Gastroesophageal sphincter (tissue), 4 donors: ENCODE data around the gene JDP2. TPM values are rescaled to one million over a fixed set of nuclear protein-coding genes. Genes with fewer than 3 reads are reported as not detected.

Source experiments
- ATAC-seq: fragments of 150-250 bp; one replicate; pipeline ENCODE4 v1.9.1; 2016; ENCODE audit warnings: mild to moderate bottlenecking, moderate library complexity
- H3K27ac ChIP-seq, 4 donors: fragments of 200-600 bp; sonication (generic) in 3 of 4; 1 replicate in 3 of 4; 2 replicates in 1 of 4; pipeline ENCODE4 v1.5.1; 2016 to 2019
- H3K27me3 ChIP-seq: fragments of 200-600 bp; sonication (generic); one replicate; pipeline ENCODE4 v1.5.1; 2019
- H3K36me3 ChIP-seq, 2 donors: fragments of 200-600 bp; sonication (generic); one replicate each; pipeline ENCODE4 v1.5.1; 2019; ENCODE audit warnings: control low read depth in 1 of 2
- H3K4me1 ChIP-seq, 3 donors: fragments of 200-600 bp; sonication (generic); 1 replicate in 2 of 3; 2 replicates in 1 of 3; pipeline ENCODE4 v1.5.1; 2016 to 2019; ENCODE audit warnings: control low read depth in 2 of 3
- H3K4me3 ChIP-seq, 2 donors: fragments of 200-600 bp; sonication (generic); one replicate each; pipeline ENCODE4 v1.5.1; 2019; ENCODE audit warnings: mild to moderate bottlenecking in 1 of 2, moderate library complexity in 1 of 2
- H3K9me3 ChIP-seq, 3 donors: fragments of 200-600 bp; sonication (generic); one replicate each; pipeline ENCODE4 v1.5.1; 2017 to 2019; ENCODE audit warnings: control low read depth in 2 of 3
- CTCF ChIP-seq, 4 experiments: fragments of 200-600 bp in 2 of 4; fragments of 450-650 bp in 2 of 4; sonication (generic) in 1 of 4; IDR thresholded peaks; one replicate each; pipeline ENCODE4 v1.5.1; 2017 to 2019; ENCODE audit warnings: antibody characterized with exemption in 4 of 4, mild to moderate bottlenecking in 2 of 4, moderate library complexity in 2 of 4
- EP300 ChIP-seq: sonication (generic); formaldehyde crosslinking; IDR thresholded peaks from one replicate; pipeline ENCODE4 v1.6.1; 2017; ENCODE audit warnings: antibody characterized with exemption, mild to moderate bottlenecking
- POLR2A ChIP-seq, 2 donors: fragments of 450-650 bp; IDR thresholded peaks; one replicate each; pipeline ENCODE4 v1.6.1; 2017; ENCODE audit warnings: antibody characterized with exemption in 2 of 2, mild to moderate bottlenecking in 2 of 2, moderate library complexity in 1 of 2
- POLR2AphosphoS5 ChIP-seq: sonication (generic); formaldehyde crosslinking; IDR thresholded peaks from one replicate; pipeline ENCODE4 v1.6.1; 2017; ENCODE audit warnings: antibody characterized with exemption
- WGBS, 2 donors: methylation state at CpG; one replicate each; pipeline ENCODE4 v1.1.5; 2018; ENCODE audit warnings: low coverage in 1 of 2; 5-methylcytosine and 5-hydroxymethylcytosine counted together
- total RNA-seq, 4 donors: library from RNA; depleted of rRNA; stranded (reverse); fragments of >200 nt; gene quantifications; one replicate each; pipeline ENCODE4 v1.1.0, GENCODE V29; 2016

JDP2 gene
- total RNA-seq, 4 donors from 2014 or later: 55.6 to 90.0 (median 70.8) TPM

- no peaks in the 10 kb centered on the region for H3K4me1 ChIP-seq
- WGBS, 2 donors: 78 to 83% methylated on average over 7 of the region's 7 CpGs
- TF ChIP-seq POLR2AphosphoS5: no peak
- TF ChIP-seq EP300: no peak
- TF ChIP-seq CTCF (IDR thresholded peaks at IDR 0.05): no peak
- TF ChIP-seq POLR2A (IDR thresholded peaks at IDR 0.05): no peak
- no peak for ATAC-seq
- H3K27me3 ChIP-seq: no peaks in the 10 kb centered on the region
- no peaks in the 10 kb centered on the region for H3K36me3 ChIP-seq
- H3K27ac ChIP-seq: no peak overlapping the region
- no peaks in the 10 kb centered on the region for H3K9me3 ChIP-seq
- H3K4me3 ChIP-seq: no peak overlapping the region
Observed at GRCh38 chr14:75487155-75487671, 59.4 kb downstream of the JDP2 start.

GRCh38 chr14:75489480-75489837 is 61.6 kb downstream of the JDP2 start:
- TF ChIP-seq POLR2A (IDR thresholded peaks at IDR 0.05) (no peak), POLR2AphosphoS5 (no peak), CTCF (IDR thresholded peaks at IDR 0.05) (no peak), EP300 (no peak)

GRCh38 chr14:75491376-75491978 is 63.7 kb downstream of the JDP2 start:
- WGBS, 2 donors: 86 to 93% methylated on average over 1 to 5 of the region's 14 CpGs
- H3K9me3 ChIP-seq: no peaks in the 10 kb centered on the region
- H3K36me3 ChIP-seq: no peaks in the 10 kb centered on the region
- no peaks in the 10 kb centered on the region for H3K27me3 ChIP-seq
- ATAC-seq: no peak
- no peak overlapping the region for H3K27ac ChIP-seq
- no peak overlapping the region for H3K4me3 ChIP-seq
- TF ChIP-seq POLR2AphosphoS5 (no peak), CTCF (IDR thresholded peaks at IDR 0.05) (no peak), POLR2A (IDR thresholded peaks at IDR 0.05) (no peak), EP300 (no peak)
- H3K4me1 ChIP-seq: no peaks in the 10 kb centered on the region

More at GRCh38 chr14:75489480-75489837, 61.6 kb downstream of the JDP2 start:
- Histone ChIP-seq H3K9me3 (no peaks in the 10 kb centered on the region), H3K4me1 (no peaks in the 10 kb centered on the region), H3K27me3 (no peaks in the 10 kb centered on the region), H3K36me3 (no peaks in the 10 kb centered on the region), H3K4me3 (no peak overlapping the region), H3K27ac (no peak overlapping the region)
- WGBS, 2 donors: 93% methylated on average over 5 of the region's 6 CpGs; no CpG with 5 or more reads in 1 of the 2 donors
- ATAC-seq: no peak

- TF ChIP-seq EP300 (no peak), POLR2A (IDR thresholded peaks at IDR 0.05) (no peak), CTCF (IDR thresholded peaks at IDR 0.05) (no peak), POLR2AphosphoS5 (no peak)
- H3K4me1 ChIP-seq: no peaks in the 10 kb centered on the region
- no peak for ATAC-seq
- H3K27ac ChIP-seq: no peak overlapping the region
- WGBS, 2 donors: 93 to 100% methylated on average over 2 to 6 of the region's 9 CpGs
- H3K27me3 ChIP-seq: no peaks in the 10 kb centered on the region
- H3K4me3 ChIP-seq: no peak overlapping the region
- no peaks in the 10 kb centered on the region for H3K9me3 ChIP-seq
- H3K36me3 ChIP-seq: no peaks in the 10 kb centered on the region
Observed at GRCh38 chr14:75492832-75493591, 65.2 kb downstream of the JDP2 start.
